GM23338 (cell line): ENCODE data around the gene EPHA8. TPM values are rescaled to one million over a fixed set of nuclear protein-coding genes. Genes with fewer than 3 reads are reported as not detected.

Source experiments
- CTCF ChIP-seq, 2 experiments: fragments of 200-600 bp in 1 of 2; sonication (generic) in 1 of 2; conservative IDR thresholded peaks; 2 replicates each; pipeline versions ENCODE4 v1.5.1 to v1.6.1; 2016 to 2017; ENCODE audit warnings: antibody characterized with exemption in 2 of 2, low read depth in 2 of 2, mild to moderate bottlenecking in 2 of 2, moderate library complexity in 1 of 2
- ETS1 ChIP-seq: IDR thresholded peaks from 2 replicates; pipeline ENCODE4 v1.6.1; 2016; ENCODE audit warnings: antibody characterized with exemption
- EZH2 ChIP-seq: fragments of 200-600 bp; sonication (generic); IDR thresholded peaks from one replicate; pipeline ENCODE4 v1.8.0; 2017; ENCODE audit warnings: antibody characterized with exemption, mild to moderate bottlenecking, low read depth; ENCODE audit not compliant: unreplicated experiment
- EZH2phosphoT487 ChIP-seq: fragments of 200-600 bp; sonication (generic); IDR thresholded peaks from one replicate; pipeline ENCODE4 v1.8.1; 2018; ENCODE audit warnings: antibody characterized with exemption; ENCODE audit not compliant: unreplicated experiment
- JUNB ChIP-seq: IDR thresholded peaks from one replicate; pipeline ENCODE4 v1.6.1; 2016; ENCODE audit warnings: antibody characterized with exemption; ENCODE audit not compliant: unreplicated experiment
- NANOG ChIP-seq: IDR thresholded peaks from 2 replicates; pipeline ENCODE4 v1.6.1; 2016; ENCODE audit warnings: antibody characterized with exemption, borderline replicate concordance
- POLR2AphosphoS5 ChIP-seq: IDR thresholded peaks from 2 replicates; pipeline ENCODE4 v1.6.1; 2016; ENCODE audit warnings: antibody characterized with exemption, low read depth
- ZNF114 ChIP-seq: fragments of 250-450 bp; sonication (Bioruptor Pico); IDR thresholded peaks from 2 replicates; pipeline ENCODE4 v1.5.0; 2020; ENCODE audit warnings: mild to moderate bottlenecking, moderate library complexity
- ZNF331 ChIP-seq: fragments of 250-450 bp; sonication (Bioruptor Pico); IDR thresholded peaks from 2 replicates; pipeline ENCODE4 v1.5.0; 2020; ENCODE audit warnings: low read depth, mild to moderate bottlenecking, moderate library complexity
- ZNF462 ChIP-seq: fragments of 250-450 bp; sonication (Bioruptor Pico); IDR thresholded peaks from 2 replicates; pipeline ENCODE4 v1.5.0; 2020; ENCODE audit warnings: mild to moderate bottlenecking, moderate library complexity
- polyA plus RNA-seq: library from polyadenylated mRNA; unstranded; fragments of >200 nt; fragmentation: Nextera tagmentation; extraction: Ambion mirVana; gene quantifications from 2 replicates; pipeline ENCODE4 v1.2.1, GENCODE V29; 2016
- total RNA-seq: library from RNA; depleted of rRNA; stranded (reverse); fragments of >200 nt; shearing (Covaris generic); gene quantifications from 2 replicates; pipeline ENCODE4 v1.2.3, GENCODE V29; 2014

EPHA8 gene
- total and polyA plus RNA-seq, 2 experiments from 2014 or later: 2.3 to 5.0 TPM

- no peak for TF ChIP-seq ZNF462 (CRISPR knock-in tag)
- TF ChIP-seq ZNF331: no peak
- TF ChIP-seq JUNB: no peak
- no peak for TF ChIP-seq ZNF114 (CRISPR knock-in tag)
- TF ChIP-seq NANOG: no peak
- TF ChIP-seq POLR2AphosphoS5: no peak
- no peak for TF ChIP-seq EZH2phosphoT487
- TF ChIP-seq ETS1: no peak
- TF ChIP-seq CTCF (conservative IDR thresholded peaks at IDR 0.05; ENCODE audit: low read depth in 2 of 2): no peak
- TF ChIP-seq EZH2: no peak
Measured at GRCh38 chr1:22615886-22616285, 52.6 kb downstream of the EPHA8 start (continued).
